GM23338 (cell line): ENCODE measurements around the gene WNT5A. TPM values are rescaled to one million over a fixed set of nuclear protein-coding genes. Genes with fewer than 3 reads are reported as not detected.

ENCODE experiments used
- ATAC-seq: fragments of 200-7000 bp; cut with Tn5 transposase; 3 replicates; pipeline ENCODE4 v1.9.1; 2020
- DNase-seq: peaks from one replicate; pipeline ENCODE4 v3.0.0-alpha.2; 2015; ENCODE audit warnings: low spot score
- H2AFZ ChIP-seq: fragments of 200-600 bp; sonication (generic); 2 replicates; pipeline ENCODE4 v1.8.0; 2016; ENCODE audit warnings: antibody characterized with exemption, mild to moderate bottlenecking, moderate library complexity
- H3F3A ChIP-seq: fragments of 200-600 bp; sonication (generic); replicated peaks from 2 replicates; pipeline ENCODE4 v1.8.0; 2017; ENCODE audit warnings: antibody characterized with exemption, mixed run types, low read depth
- H3K27ac ChIP-seq: fragments of 200-600 bp; sonication (generic); 2 replicates; pipeline ENCODE4 v1.6.1; 2016; ENCODE audit warnings: low read depth
- H3K27me3 ChIP-seq: fragments of 200-600 bp; sonication (generic); 2 replicates; pipeline ENCODE4 v1.8.0; 2016; ENCODE audit warnings: mild to moderate bottlenecking, mixed run types, moderate library complexity; ENCODE audit not compliant: insufficient read depth
- H3K36me3 ChIP-seq: fragments of 200-600 bp; sonication (generic); 2 replicates; pipeline ENCODE4 v1.8.0; 2016; ENCODE audit warnings: mild to moderate bottlenecking; ENCODE audit not compliant: insufficient read depth
- H3K4me1 ChIP-seq: fragments of 200-600 bp; sonication (generic); 2 replicates; pipeline ENCODE4 v1.8.0; 2016; ENCODE audit warnings: mild to moderate bottlenecking, moderate library complexity; ENCODE audit not compliant: insufficient read depth
- H3K4me2 ChIP-seq: fragments of 200-600 bp; sonication (generic); 2 replicates; pipeline ENCODE4 v1.7.1; 2017; ENCODE audit warnings: mixed run types
- H3K4me3 ChIP-seq: fragments of 200-600 bp; sonication (generic); 2 replicates; pipeline ENCODE4 v1.6.1; 2016; ENCODE audit warnings: mixed run types
- H3K79me2 ChIP-seq: fragments of 200-600 bp; sonication (generic); replicated peaks from 2 replicates; pipeline ENCODE4 v1.8.0; 2017; ENCODE audit warnings: mild to moderate bottlenecking; ENCODE audit not compliant: insufficient read depth
- H3K9me2 ChIP-seq: fragments of 200-600 bp; sonication (generic); 2 replicates; pipeline ENCODE4 v1.8.0; 2017; ENCODE audit not compliant: insufficient read depth
- H4K20me1 ChIP-seq: fragments of 200-600 bp; sonication (generic); replicated peaks from 2 replicates; pipeline ENCODE4 v1.8.0; 2017; ENCODE audit warnings: mild to moderate bottlenecking; ENCODE audit not compliant: insufficient read depth
- H3K27ac Mint-ChIP-seq: 2 replicates; pipeline ENCODE4 v1.8.0; 2020; ENCODE audit warnings: inconsistent platforms, mild to moderate bottlenecking, moderate library complexity, mixed read lengths
- H3K27me3 Mint-ChIP-seq: 3 replicates; pipeline ENCODE4 v1.8.0; 2022; ENCODE audit warnings: low read depth, mild to moderate bottlenecking, moderate library complexity, mixed read lengths, inconsistent platforms; ENCODE audit not compliant: insufficient read depth, poor library complexity
- H3K36me3 Mint-ChIP-seq: 3 replicates; pipeline ENCODE4 v1.8.0; 2021; ENCODE audit warnings: low read depth, mild to moderate bottlenecking, inconsistent platforms, moderate library complexity, mixed read lengths
- H3K4me1 Mint-ChIP-seq: 3 replicates; pipeline ENCODE4 v1.8.0; 2020; ENCODE audit warnings: mild to moderate bottlenecking, inconsistent platforms, mixed read lengths
- H3K4me3 Mint-ChIP-seq: 3 replicates; pipeline ENCODE4 v1.8.0; 2021; ENCODE audit warnings: moderate library complexity, mild to moderate bottlenecking, inconsistent platforms, mixed read lengths
- H3K9me3 Mint-ChIP-seq: 3 replicates; pipeline ENCODE4 v1.8.0; 2020; ENCODE audit warnings: moderate library complexity, mild to moderate bottlenecking, inconsistent platforms, mixed read lengths
- CTCF ChIP-seq, 2 experiments: fragments of 200-600 bp in 1 of 2; sonication (generic) in 1 of 2; conservative IDR thresholded peaks; 2 replicates each; pipeline versions ENCODE4 v1.5.1 to v1.6.1; 2016 to 2017; ENCODE audit warnings: antibody characterized with exemption in 2 of 2, low read depth in 2 of 2, mild to moderate bottlenecking in 2 of 2, moderate library complexity in 1 of 2
- EZH2 ChIP-seq: fragments of 200-600 bp; sonication (generic); IDR thresholded peaks from one replicate; pipeline ENCODE4 v1.8.0; 2017; ENCODE audit warnings: antibody characterized with exemption, mild to moderate bottlenecking, low read depth; ENCODE audit not compliant: unreplicated experiment
- EZH2phosphoT487 ChIP-seq: fragments of 200-600 bp; sonication (generic); IDR thresholded peaks from one replicate; pipeline ENCODE4 v1.8.1; 2018; ENCODE audit warnings: antibody characterized with exemption; ENCODE audit not compliant: unreplicated experiment
- JUNB ChIP-seq: IDR thresholded peaks from one replicate; pipeline ENCODE4 v1.6.1; 2016; ENCODE audit warnings: antibody characterized with exemption; ENCODE audit not compliant: unreplicated experiment
- NANOG ChIP-seq: IDR thresholded peaks from 2 replicates; pipeline ENCODE4 v1.6.1; 2016; ENCODE audit warnings: antibody characterized with exemption, borderline replicate concordance
- REST ChIP-seq: IDR thresholded peaks from one replicate; pipeline ENCODE4 v1.6.1; 2018; ENCODE audit warnings: antibody characterized with exemption; ENCODE audit not compliant: unreplicated experiment
- STAT1 ChIP-seq: IDR thresholded peaks from one replicate; pipeline ENCODE4 v1.6.1; 2016; ENCODE audit warnings: antibody characterized with exemption; ENCODE audit not compliant: unreplicated experiment
- ZNF114 ChIP-seq: fragments of 250-450 bp; sonication (Bioruptor Pico); IDR thresholded peaks from 2 replicates; pipeline ENCODE4 v1.5.0; 2020; ENCODE audit warnings: mild to moderate bottlenecking, moderate library complexity
- ZNF331 ChIP-seq: fragments of 250-450 bp; sonication (Bioruptor Pico); IDR thresholded peaks from 2 replicates; pipeline ENCODE4 v1.5.0; 2020; ENCODE audit warnings: low read depth, mild to moderate bottlenecking, moderate library complexity
- ZNF462 ChIP-seq: fragments of 250-450 bp; sonication (Bioruptor Pico); IDR thresholded peaks from 2 replicates; pipeline ENCODE4 v1.5.0; 2020; ENCODE audit warnings: mild to moderate bottlenecking, moderate library complexity
- polyA plus RNA-seq: library from polyadenylated mRNA; unstranded; fragments of >200 nt; fragmentation: Nextera tagmentation; extraction: Ambion mirVana; gene quantifications from 2 replicates; pipeline ENCODE4 v1.2.1, GENCODE V29; 2016
- total RNA-seq: library from RNA; depleted of rRNA; stranded (reverse); fragments of >200 nt; shearing (Covaris generic); gene quantifications from 2 replicates; pipeline ENCODE4 v1.2.3, GENCODE V29; 2014

Gene WNT5A
- total and polyA plus RNA-seq, 2 experiments from 2014 or later: 0.53 to 4.0 TPM

GRCh38 chr3:55458181-55458790 is 28.8 kb downstream of the WNT5A start:
- no peak for TF ChIP-seq EZH2
- H3K36me3 Mint-ChIP-seq: no peaks in the 10 kb centered on the region
- no peak overlapping the region for H3K4me2 ChIP-seq
- H3K27me3 Mint-ChIP-seq: peaks cover 2% of the 10 kb centered on the region
- H3K4me1 ChIP-seq: no peaks in the 10 kb centered on the region
- no peak overlapping the region for H3K27ac ChIP-seq
- peaks cover 13% of the 10 kb centered on the region for H3K9me2 ChIP-seq
- no peaks in the 10 kb centered on the region for H3F3A ChIP-seq
- no peak overlapping the region for H3K27ac Mint-ChIP-seq
- H3K4me3 ChIP-seq: no peak overlapping the region
- no peaks in the 10 kb centered on the region for H3K27me3 ChIP-seq
- H3K36me3 ChIP-seq: no peaks in the 10 kb centered on the region
- 0 out of 3 replicates have a peak, but pooled peaks cover 2% of the 10 kb centered on the region for H3K9me3 Mint-ChIP-seq
- no peaks in the 10 kb centered on the region for H4K20me1 ChIP-seq
- no peak overlapping the region for H2AFZ ChIP-seq
- H3K79me2 ChIP-seq: no peaks in the 10 kb centered on the region
- H3K4me3 Mint-ChIP-seq: no peak overlapping the region
- ATAC-seq: no peak
- H3K4me1 Mint-ChIP-seq: no peaks in the 10 kb centered on the region
- DNase-seq: no peak

GRCh38 chr3:55455915-55456314 is 31.2 kb downstream of the WNT5A start:
- no peak overlapping the region for H3K4me3 ChIP-seq
- DNase-seq (no peak), ATAC-seq (no peak)
- no peak overlapping the region for H3K27ac ChIP-seq
- no peak overlapping the region for H3K4me3 Mint-ChIP-seq
- no peaks in the 10 kb centered on the region for H3K27me3 ChIP-seq
- no peaks in the 10 kb centered on the region for H3K9me3 Mint-ChIP-seq
- no peaks in the 10 kb centered on the region for H3F3A ChIP-seq
- H3K9me2 ChIP-seq: peaks cover 13% of the 10 kb centered on the region
- H3K27me3 Mint-ChIP-seq: peaks cover 2% of the 10 kb centered on the region
- H3K27ac Mint-ChIP-seq: no peak overlapping the region
- H3K36me3 Mint-ChIP-seq: no peaks in the 10 kb centered on the region
- H3K79me2 ChIP-seq: no peaks in the 10 kb centered on the region
- H3K36me3 ChIP-seq: no peaks in the 10 kb centered on the region
- peak overlapping the region; percentile 80 for H2AFZ ChIP-seq
- no peaks in the 10 kb centered on the region for H4K20me1 ChIP-seq
- H3K4me1 ChIP-seq: no peaks in the 10 kb centered on the region
- H3K4me2 ChIP-seq: no peak overlapping the region
- H3K4me1 Mint-ChIP-seq: no peaks in the 10 kb centered on the region
- no peak for TF ChIP-seq ZNF114
- no peak for TF ChIP-seq ZNF462 (CRISPR knock-in tag)
- TF ChIP-seq STAT1: no peak
- no peak for TF ChIP-seq ZNF331 (CRISPR knock-in tag)
- TF ChIP-seq EZH2phosphoT487: no peak
- TF ChIP-seq JUNB: no peak
- no peak for TF ChIP-seq NANOG
- no peak for TF ChIP-seq CTCF (conservative IDR thresholded peaks at IDR 0.05; ENCODE audit: low read depth in 2 of 2)
- no peak for TF ChIP-seq REST
